Stimulated activated CD4-positive, alpha-beta T cell treated with anti-CD3 and anti-CD28 coated beads, Interleukin-1b, Interleukin-23, amount 100 ng/mL, for 4 hours (primary cell): ENCODE data around the gene PLXNA4.

Experiments
- DNase-seq, 2 donors: peaks; one replicate each; pipeline ENCODE4 v3.0.0-alpha.2; 2020; ENCODE audit warnings: low read depth in 2 of 2

PLXNA4 gene

GRCh38 chr7:132418840-132419239 is 157.4 kb downstream of the PLXNA4 start:
- DNase-seq: no peak

- DNase-seq: no peak
Measured at GRCh38 chr7:132417103-132417906, 159.0 kb downstream of the PLXNA4 start.

GRCh38 chr7:132416395-132416794 is 159.9 kb downstream of the PLXNA4 start:
- no peak for DNase-seq

GRCh38 chr7:132415259-132415658 is 161.0 kb downstream of the PLXNA4 start:
- no peak for DNase-seq

GRCh38 chr7:132414857-132415256 is 161.4 kb downstream of the PLXNA4 start:
- no peak for DNase-seq

GRCh38 chr7:132412435-132412834 is 163.8 kb downstream of the PLXNA4 start:
- DNase-seq: no peak

DNA sequence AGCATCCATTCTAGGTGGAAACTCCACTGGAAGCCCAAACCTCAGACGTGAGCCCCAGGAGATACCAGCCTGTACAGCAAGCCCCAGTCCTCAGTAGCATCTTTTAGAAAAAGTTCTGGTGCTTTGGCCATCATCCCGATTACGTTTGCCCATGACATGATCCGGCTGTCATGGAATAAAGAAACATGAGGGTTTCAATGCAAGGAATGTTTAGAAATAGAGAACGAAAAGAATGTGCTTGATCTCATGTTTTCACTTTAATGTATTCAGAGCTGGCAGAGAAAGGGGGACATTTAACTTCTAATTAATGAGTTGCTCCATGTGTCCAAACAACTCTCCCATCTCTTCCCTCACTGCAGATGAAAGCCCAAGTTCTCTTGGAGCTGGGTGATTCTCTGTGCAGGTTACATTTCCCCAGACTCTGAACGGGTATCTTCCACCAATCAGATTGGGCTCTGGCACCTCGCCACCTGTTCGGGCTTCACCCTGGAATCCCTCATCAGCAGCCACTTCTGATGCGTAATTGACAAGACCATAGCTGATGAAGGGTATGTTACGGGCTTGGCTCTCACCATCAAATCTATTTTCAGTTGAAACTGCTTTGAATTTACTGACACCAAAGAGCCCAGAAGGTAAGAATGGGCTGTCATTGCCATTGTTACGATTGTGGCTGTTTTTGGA is 165.3 kb downstream of the PLXNA4 start:
- DNase-seq: no peak

DNA sequence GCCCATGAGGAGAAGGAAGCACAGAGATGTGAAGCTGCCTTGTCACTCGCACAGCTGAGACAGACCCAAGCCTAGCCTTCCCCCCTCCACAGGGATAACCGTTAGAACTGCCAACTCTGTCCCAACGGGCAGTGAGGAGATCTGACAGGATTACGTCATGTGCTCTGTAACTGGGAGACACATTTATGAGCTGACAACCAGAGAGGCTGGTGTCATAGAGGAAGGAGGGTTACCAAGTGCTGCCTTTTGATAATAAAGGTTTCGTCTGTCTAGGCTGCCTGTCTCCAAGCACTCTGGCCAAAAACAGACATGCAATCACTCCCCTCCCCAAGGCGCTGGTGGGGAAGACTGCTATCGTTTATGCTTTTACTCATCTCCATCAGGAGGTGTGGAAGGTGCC is 165.9 kb downstream of the PLXNA4 start:
- no peak for DNase-seq

GRCh38 chr7:132407764-132408163 is 168.5 kb downstream of the PLXNA4 start:
- DNase-seq: no peak

DNA sequence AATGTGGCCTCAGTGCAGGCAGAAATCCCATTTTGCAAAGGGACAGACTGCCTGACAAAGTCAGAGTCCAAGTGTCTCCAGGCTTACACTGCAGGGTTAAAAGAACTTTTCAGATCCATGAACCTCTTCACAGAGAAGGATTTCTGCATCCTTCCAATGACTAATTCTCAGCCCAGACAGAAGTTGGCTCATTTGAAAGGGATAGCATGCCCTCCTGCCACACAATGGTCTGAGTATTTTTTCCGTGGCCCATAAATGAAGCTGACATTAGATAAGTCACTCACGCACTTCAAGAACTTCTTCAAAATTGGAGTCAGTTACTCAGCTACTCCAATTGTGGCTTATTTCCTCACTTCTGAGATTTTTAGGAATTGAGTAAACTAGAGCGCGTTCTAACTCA is 170.2 kb downstream of the PLXNA4 start:
- no peak for DNase-seq

GRCh38 chr7:132404261-132404660 is 172.0 kb downstream of the PLXNA4 start:
- DNase-seq: no peak

DNA sequence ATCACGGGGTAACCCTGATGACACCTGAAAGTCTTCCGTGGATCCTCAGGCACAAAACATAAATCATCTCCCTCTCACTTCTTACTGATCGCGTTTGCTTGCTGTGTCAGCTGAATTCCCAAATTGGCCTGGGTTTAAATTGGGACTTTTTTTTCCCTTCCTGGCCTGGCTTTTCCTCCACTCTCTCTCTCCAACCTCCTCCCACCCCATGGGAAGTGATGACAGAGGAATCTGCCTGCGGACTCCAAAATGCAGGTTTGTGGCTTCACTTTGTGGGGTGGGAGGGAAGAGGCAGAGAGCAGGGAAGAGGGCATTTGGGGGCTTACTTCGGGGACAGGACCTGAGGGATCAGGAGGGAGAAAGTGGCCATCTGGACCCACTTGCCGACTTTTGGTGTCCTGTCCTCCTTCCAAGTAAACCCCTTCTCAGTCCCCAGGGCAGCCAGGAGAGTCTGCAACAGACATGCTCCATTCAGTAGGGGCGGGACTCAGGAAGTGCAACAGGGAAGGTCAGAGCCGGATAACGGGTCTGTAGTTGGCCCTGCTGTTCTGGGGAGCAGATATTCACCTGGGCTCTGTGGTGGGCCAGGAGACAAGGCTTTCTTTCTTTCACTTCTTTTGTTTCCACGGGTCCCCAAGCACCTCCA is 172.7 kb downstream of the PLXNA4 start:
- no peak for DNase-seq

DNA sequence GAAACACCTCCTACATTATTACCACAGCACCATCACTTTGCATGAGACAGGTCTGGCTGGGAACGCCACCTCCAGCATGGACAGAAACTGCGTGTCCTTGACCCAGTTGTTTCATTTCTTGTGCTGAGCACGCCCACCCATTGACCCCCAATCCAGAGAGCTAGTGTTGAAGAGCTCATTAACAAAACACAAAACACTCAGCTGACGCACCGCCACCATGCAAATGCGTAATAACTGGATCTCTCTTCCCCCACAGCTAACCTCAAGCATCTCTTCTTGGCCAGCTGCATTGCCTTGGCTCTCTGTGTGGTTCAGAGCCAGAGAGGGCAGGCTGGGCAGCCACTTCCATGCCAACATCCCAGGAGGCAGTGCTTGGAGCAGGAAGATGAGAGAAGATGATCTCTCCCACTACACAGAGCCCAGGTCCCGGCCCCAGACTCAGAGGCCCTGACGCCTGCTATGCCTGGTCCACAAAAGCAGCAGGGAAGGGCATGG is 173.5 kb downstream of the PLXNA4 start:
- DNase-seq: no peak

DNA sequence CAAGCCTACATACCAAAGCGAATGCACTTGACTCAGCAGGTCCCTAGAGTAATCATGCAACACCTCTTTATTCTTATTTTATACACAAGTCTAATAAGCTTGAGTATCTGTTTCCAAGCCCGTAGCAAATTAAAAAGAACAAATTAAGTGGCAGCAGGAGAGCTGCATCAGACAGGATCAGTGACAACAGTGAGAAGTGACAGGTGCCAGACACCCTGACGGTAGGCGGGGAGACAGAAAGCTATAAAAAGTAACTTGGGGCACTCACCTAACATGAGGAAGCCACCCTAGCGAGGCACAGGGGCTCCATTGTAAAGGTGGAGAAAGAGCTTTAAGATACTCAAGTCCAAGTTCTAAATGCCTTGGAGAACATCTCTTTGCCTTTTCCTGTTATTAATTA is 174.2 kb downstream of the PLXNA4 start:
- no peak for DNase-seq

DNA sequence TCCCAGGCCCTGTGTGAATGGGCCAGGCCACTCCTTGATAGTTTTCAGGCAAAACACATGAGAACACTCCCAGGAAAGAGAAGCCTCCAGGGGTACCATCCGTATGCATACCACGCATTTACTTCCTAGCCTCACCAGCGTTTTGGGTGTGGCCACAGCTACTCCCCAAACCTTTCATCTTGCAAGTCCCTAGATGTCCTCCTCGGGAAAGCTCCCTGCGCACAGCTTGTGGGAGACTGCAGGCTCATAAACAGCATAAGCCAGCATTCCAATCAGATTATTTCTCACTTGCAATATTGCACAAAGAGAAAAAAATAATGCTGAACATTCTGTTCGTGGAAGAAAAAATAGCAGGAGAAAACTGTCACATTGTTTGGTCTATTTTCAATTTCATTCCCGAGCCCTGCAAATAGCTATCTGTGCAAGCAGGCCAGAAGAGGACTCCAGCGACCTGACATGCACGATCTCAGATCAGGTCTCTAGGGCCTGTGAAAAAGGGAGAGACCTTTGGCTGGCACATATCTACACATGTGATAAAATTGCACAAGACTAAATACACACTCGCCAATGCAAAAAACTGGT is 175.6 kb downstream of the PLXNA4 start:
- no peak for DNase-seq

- DNase-seq: no peak
Measured at GRCh38 chr7:132399367-132399766, 176.9 kb downstream of the PLXNA4 start.

DNA sequence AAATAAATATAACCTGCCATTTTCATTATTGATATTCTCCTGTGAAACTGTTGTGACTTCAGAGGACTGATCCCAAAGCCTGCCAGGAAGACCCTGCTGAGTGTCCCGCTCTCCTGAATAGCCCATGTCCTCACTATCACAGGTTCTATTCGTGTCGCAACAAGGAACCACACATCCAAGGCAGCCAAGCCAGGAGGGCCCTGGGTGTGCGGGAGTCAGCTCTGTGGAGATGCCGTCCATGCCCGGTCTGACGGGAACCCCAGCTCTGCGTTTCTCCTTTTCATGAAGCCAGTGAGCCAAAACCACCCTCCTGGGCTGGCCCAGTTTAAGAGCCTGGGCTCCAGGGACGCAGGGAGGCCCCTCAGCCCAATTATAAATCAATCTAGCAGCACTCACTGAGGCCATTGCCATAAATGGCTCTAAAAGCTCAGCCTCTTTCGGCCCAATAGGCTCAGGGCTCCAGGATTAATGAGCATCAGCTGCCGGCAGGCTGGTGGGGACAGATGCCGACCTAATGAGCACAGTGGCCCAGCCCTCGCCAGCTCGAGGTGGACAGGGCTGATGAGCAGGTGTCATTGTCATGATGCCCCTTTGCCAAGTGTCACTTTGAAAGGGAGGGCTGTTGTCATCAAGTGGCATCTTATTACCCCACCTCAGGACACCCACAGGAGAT is 177.9 kb downstream of the PLXNA4 start:
- DNase-seq: no peak

- DNase-seq: no peak
Measured at GRCh38 chr7:132397070-132397469, 179.2 kb downstream of the PLXNA4 start.

DNA sequence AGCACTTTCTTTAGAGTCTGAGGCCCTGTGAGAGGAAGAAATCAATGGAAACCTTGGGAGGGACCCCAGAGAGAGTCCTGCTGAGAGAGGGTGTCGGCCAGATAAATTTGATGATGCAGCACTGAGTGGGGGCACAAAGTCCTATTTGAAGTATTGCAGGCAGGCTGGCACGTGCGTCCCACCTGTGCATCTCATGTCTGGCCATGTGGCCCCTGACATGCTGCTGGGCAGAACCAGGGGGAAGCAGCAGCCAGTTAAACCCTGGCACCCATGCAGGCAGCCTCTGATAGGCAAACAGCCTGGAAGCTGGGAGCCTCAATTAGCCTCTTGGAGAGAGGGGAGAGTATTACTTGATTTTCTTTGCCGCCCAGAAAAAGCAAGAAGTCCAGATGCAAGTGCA is 180.9 kb downstream of the PLXNA4 start:
- DNase-seq: no peak

DNA sequence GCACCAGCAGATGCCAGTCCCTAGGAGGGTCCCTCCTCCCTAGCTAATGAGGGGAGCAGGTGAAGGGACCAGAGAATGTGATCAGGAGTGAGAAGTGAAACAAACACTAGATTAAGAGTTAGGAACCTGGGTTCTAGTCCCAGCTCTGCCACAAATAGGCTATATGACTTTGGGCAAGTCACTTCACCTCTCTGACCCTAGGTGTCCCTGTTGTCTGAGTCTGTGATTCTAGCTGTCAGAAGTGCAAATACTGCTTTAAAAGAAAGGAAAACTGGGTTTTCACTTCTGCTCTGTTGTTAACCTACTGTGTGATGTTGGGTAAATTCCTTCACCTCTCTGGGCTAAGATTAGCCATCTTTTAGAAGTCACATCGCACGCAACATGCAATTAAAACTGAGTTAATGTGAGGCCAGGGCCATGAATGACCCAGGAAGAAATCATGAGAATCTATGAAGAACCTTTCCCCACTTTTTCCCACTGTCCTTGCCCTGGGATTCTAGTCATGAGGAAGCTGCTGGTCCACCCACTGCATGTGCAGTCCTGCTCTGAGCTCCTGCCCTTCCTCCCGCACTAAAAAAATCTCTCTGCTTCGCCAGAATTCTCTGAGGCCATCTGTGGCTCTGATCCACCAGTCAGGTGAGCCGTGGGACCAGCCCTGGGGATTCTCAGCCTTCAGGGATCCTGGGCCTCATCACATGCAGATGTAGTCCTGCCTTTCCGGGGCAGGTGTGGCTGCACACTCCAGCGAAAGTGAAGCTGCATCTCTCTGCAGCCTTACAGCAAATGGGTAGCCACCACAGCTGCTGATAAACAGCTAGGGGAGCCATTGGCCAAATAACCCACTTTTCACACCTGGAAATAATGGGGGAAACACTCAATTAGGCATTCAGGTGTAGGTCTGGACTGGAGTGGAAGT is 181.7 kb downstream of the PLXNA4 start:
- DNase-seq: peak in 1 of 2 donors; percentile 0

DNA sequence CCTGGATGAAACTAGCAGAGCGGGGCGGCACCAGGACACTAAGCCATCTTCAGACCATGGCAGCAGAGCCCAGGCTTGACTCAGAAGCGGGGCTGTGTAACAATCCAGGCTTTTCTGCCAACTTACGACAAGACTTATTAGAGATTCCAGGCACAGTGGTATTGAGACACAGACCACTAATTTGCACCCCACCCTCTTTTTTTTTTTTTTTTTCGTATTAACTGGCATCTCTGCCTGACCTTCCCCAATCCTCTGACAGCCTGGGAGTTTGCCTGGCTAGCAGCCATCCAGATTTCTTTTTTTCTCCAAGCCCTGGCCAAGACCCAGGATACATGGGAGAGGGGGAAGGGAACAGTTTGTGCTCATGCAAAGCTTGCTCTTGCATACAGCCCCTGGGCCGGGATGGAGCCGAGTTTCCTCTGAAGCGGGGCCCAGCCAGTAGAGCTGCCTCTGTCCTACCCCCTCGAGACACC is 182.4 kb downstream of the PLXNA4 start:
- no peak for DNase-seq
